Posterior cingulate gyrus (tissue), 11 donors: ENCODE data around the gene OR14A2.
A peak's percentile ranks its signal among the peaks of the same experiment; 100 is the strongest.
"Not testable (repeated sequence)": the region's sequence is repeated elsewhere in the genome, so short reads cannot be mapped to it uniquely, and the experiment has no call there.

Source experiments
- DNase-seq, 10 donors: peaks; one replicate each; pipeline versions ENCODE4 v3.0.0 to v3.0.0-alpha.2; 2020 to 2021; ENCODE audit warnings: mixed read lengths in 3 of 10
- intact Hi-C: fragments of 100-400 bp; cut with DNase I; formaldehyde crosslinking; loops from one replicate; pipeline ENCODE4 v1.15.1; 2023

OR14A2 gene

GRCh38 chr1:247748041-247748440 is at the start of gene OR14A2:
OR14A2 (minus strand) TSS chr1:247748141.
- intact Hi-C loops: no loop called here
- DNase-seq: no peak

DNA sequence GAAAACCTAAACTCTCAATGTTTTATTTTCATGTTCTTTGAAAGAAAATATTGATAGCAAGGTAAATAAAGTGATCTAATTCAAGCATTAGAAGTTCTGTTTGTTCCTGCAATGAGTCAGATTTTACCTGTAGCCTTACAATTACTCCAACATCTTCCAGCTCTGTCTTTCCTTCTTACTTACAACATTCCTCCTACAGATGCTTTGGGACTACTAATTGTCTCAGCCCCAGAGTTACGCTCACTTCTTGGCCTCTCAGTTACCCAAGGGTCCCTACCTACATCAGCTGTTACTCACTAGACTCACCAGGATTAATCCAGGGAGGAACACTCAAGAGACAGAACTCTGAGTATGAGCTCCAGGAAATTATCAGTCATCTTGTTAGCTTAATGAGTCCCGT is 49.6 kb upstream of the OR14A2 start:
- intact Hi-C loops: no loop called here
- DNase-seq: no peak

GRCh38 chr1:247769603-247770002 is 21.7 kb upstream of the OR14A2 start:
- no peak for DNase-seq
- intact Hi-C loops: no loop called here

DNA sequence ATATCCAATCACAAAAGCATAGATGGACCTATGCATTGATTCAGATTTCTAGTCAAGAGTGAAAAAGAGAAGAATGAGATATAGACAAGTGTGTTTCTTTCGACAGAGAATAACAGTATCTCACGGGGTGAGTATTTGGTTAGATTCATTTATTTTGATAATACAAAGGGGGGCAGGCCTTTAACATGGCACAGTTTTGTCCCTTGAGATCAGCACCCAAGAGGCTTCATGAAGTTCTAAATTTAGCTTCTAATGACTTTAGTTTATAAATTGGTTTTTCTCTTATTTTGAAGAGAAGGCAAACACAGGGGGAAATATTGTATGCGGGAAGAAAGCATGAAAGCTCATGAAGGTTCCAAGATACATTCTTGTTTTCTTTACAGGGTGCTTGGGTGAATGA is 12.5 kb upstream of the OR14A2 start, which contains the start of gene OR1C1:
OR1C1 (minus strand) TSS at position 101 of the 400 bp plus-strand sequence. CDS start 2,150 bp downstream, outside the sequence.
- DNase-seq: no peak
- intact Hi-C loops: no loop called here

- DNase-seq, intact Hi-C loops: not testable (repeated sequence)
Observed at GRCh38 chr1:247754311-247754710, 6.4 kb upstream of the OR14A2 start.

DNA sequence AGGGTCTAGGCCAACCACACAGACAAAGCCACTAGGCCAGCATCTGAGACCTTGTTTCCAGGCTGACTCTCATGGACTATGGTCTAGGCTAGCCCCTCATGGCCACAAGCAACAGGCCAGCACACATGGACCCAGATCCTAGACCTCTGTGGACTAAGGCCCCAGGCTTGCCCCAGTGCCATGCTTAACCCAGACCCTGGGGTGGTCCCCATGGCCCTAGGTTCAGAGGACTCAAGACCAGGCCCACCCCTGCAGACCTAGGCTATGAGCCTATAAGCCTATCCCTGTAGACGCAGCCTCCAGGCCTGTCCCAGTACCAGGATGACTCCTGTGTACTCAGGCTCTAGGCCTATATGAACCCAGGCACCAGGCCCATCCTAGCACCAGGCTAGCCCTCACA is 1.9 kb upstream of the OR14A2 start:
- DNase-seq: peak in 2 of 10 donors; percentile 24 to 39

GRCh38 chr1:247747616-247748015 is 325 bp downstream of the OR14A2 start:
- intact Hi-C loops: no loop called here
- no peak for DNase-seq

More for the DNA sequence above, 1.9 kb upstream of the OR14A2 start:
- intact Hi-C loops: no loop called here

GRCh38 chr1:247746391-247746935 is 1.5 kb downstream of the OR14A2 start:
- DNase-seq: no peak
- intact Hi-C loops: no loop called here

DNA sequence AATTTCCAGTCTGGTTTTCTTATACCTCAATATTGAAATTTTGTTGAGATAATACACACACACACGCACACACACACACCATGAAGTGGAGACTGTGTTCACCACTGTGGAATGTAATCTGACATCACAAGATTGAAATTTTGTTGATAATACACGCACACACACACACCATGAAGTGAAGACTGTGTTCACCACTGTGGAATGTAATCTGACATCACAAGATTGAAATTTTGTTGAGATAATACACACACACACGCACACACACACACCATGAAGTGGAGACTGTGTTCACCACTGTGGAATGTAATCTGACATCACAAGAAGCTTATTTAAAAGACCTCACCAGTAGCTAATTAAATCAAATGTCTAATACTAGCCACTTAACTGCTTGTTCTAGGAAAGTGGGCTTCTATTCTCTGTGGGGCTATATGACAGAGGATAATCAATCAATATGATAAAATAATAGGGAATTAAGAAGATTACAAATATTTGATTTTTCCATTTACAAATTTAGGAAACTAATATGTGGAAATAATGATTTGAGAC is 5.7 kb downstream of the OR14A2 start:
- intact Hi-C loops, DNase-seq: not testable (repeated sequence)

GRCh38 chr1:247741756-247742155 is 6.2 kb downstream of the OR14A2 start:
- DNase-seq: no peak
- intact Hi-C loops: no loop called here

- DNase-seq: no peak
- intact Hi-C loops: no loop called here
Observed at GRCh38 chr1:247740721-247741120, 7.2 kb downstream of the OR14A2 start.

DNA sequence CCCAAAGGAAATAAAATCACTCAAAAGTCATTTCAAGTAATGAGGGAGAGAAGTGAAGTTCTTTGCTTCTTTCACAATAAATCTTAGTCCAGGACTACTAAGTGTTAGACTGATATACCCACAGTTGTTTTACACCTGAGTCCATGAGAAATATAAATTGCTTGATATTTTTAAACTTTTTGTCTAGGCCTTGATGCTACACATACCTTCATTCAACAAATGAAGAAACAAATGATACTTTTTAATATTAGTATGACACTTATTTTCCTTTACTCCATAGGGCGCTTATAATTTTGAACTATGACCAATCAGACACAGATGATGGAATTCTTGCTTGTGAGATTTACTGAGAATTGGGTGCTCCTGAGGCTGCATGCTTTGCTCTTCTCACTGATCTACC is 9.6 kb downstream of the OR14A2 start, which contains the start of gene OR14K1:
OR14K1 (plus strand) TSS at position 301 of the 400 bp plus-strand sequence; CDS start at position 301, 0 bp downstream.
- intact Hi-C loops: no loop called here
- DNase-seq: no peak

DNA sequence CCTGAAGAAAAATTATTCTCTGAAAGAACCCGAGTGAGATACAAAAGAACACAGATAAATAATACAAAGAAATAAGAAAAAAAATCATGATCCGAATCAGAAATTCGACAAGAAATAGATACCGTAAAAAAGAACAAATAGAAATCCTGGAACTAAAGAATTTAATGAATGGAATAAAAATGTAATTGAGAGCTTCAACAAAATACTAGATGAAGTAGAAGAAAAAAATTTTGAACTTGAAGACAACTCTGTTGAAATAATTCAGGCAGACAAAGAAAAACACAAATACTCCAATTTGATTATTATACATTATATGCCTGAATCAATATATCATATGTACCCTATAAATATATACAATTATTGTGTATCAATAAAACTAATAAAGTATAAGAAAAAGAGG is 26.7 kb downstream of the OR14A2 start:
- DNase-seq: no peak
- intact Hi-C loops: no loop called here

DNA sequence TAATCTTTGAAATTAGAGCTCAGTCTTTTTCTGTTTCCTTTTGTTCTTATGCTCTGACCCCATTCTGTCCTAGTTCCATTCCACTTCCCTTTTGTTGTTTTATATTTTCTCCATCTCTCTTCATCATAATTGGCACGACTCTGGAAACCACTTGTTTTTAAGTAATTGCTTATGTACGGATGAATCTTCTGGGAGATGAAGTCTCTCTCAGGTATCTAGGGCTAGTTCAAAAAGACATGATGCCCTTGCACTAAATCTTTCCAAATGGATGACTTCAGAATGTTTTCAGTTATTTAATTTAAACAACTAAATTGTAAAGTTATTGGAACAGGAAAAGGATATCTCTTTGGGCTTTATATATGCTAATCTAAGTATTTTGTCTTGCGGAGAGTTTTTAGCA is 31.4 kb downstream of the OR14A2 start, which contains the start of gene OR6F1:
OR6F1 (minus strand) TSS at position 101 of the 400 bp plus-strand sequence. CDS start 3,891 bp downstream, outside the sequence.
- DNase-seq: no peak
- intact Hi-C loops: no loop called here

DNA sequence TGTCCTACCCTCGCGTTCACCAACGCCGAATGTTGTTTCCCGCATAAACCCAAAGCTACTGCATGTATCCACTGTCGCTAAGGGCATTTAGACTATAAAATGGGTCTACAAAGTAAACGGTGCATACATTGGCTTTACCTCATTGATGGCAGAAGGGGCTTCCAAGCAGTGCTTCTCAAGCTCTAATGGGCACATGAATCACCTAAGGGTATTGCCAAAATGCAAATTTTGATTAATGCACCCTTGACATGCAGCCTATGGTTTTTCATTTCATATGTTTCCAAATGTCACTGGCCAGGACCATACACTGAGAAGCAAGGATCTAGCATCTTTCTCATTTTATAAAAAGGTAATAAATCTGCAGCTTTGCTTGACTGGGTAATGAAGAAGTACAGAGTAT is 34.2 kb downstream of the OR14A2 start:
- DNase-seq: no peak
- intact Hi-C loops: no loop called here

DNA sequence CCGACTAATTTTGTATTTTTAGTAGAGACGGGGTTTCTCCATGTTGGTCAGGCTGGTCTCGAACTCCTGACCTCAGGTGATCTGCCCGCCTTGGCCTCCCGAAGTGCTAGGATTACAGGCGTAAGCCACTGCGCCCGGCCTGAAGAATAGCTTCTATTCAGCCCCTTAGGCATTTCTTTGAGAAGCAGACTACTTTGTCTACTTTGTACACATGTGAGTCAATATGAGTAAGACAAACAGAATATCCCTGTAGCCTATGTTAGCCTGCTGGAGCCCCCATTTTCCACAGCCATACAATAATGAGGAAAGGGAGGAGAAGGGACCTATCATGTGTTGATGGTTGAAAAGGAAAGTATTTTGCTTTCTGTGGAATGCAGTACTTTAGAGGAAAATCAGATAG is 37.3 kb downstream of the OR14A2 start:
- intact Hi-C loops, DNase-seq: not testable (repeated sequence)

- DNase-seq: no peak
- intact Hi-C loops: no loop called here
Observed at GRCh38 chr1:247701338-247701737, 46.6 kb downstream of the OR14A2 start.

GRCh38 chr1:247681288-247681897 is 66.5 kb downstream of the OR14A2 start:
- intact Hi-C loops: no loop called here
- DNase-seq: peak in 4 of 10 donors; percentile 11 to 86 (median 28)

GRCh38 chr1:247680171-247680570 is 67.8 kb downstream of the OR14A2 start:
- no peak for DNase-seq
- intact Hi-C loops: no loop called here

- no peak for DNase-seq
- intact Hi-C loops: no loop called here
Observed at GRCh38 chr1:247679639-247680038, 68.3 kb downstream of the OR14A2 start, which contains the start of gene OR13G1. OR13G1 (minus strand) TSS chr1:247679739; CDS start chr1:247673041, 6,698 bp downstream.
